ENCODE results near the gene VSTM5.

VSTM5 gene

GRCh38 chr11:93773045-93773477 is 77.4 kb downstream of the VSTM5 start:
- Histone ChIP-seq H3K9me3 (ENCODE audit: control insufficient read depth, insufficient read depth, low read length) (peaks cover 17% of the 10 kb centered on the region), H3K36me3 (ENCODE audit: control insufficient read depth, low read length) (no peaks in the 10 kb centered on the region), H3K27ac (ENCODE audit: low read depth, low read length) (no peak overlapping the region), H3K4me3 (ENCODE audit: low read length) (no peak overlapping the region), H3K4me2 (ENCODE audit: low read length) (no peak overlapping the region), H3K9me2 (replicated peaks; ENCODE audit: control insufficient read depth, low read length) (no peaks in the 10 kb centered on the region), H3K27me3 (ENCODE audit: control insufficient read depth, low read length) (no peaks in the 10 kb centered on the region), H3F3A (ENCODE audit: control insufficient read depth, insufficient read depth) (0 out of 2 replicates have a peak, but pooled peaks cover 2% of the 10 kb centered on the region), H4K20me1 (ENCODE audit: control insufficient read depth, insufficient read depth, low read depth, low read length) (no peaks in the 10 kb centered on the region), H3K79me2 (ENCODE audit: control insufficient read depth, low read length) (no peaks in the 10 kb centered on the region), H3K4me1 (ENCODE audit: control insufficient read depth, low read length) (peaks cover 20% of the 10 kb centered on the region)
- no peak for TF ChIP-seq EZH2phosphoT487 (IDR thresholded peaks at IDR 0.05; ENCODE audit: borderline replicate concordance, low read length)
- TF ChIP-seq CTCF (IDR thresholded peaks at IDR 0.05; ENCODE audit: low read depth, low read length, poor library complexity, severe bottlenecking) = no peak

DNA sequence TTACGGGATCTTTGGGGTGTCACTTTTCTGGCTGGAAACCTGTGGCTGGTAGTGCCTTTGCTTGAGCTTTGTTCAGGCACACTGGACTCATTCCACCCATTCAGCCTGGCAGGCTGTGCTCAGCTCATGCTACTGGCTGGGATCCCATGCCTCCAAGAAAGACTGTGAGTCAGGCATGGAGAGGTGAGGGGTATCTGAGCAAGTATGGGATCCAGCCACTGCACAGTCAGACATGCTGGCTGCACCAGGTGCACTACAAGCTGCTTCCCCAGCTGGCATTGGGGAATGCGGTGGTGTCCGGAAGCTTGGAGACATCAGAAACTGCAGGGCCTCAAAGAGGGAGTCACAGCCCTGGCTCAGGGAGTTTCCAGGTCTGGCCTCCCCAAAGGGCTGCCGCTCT is 78.3 kb downstream of the VSTM5 start:
- Histone ChIP-seq H3K4me2 (ENCODE audit: low read length) (no peak overlapping the region), H3K4me3 (ENCODE audit: low read length) (no peak overlapping the region), H3K79me2 (ENCODE audit: control insufficient read depth, low read length) (no peaks in the 10 kb centered on the region), H3K4me1 (ENCODE audit: control insufficient read depth, low read length) (peaks cover 20% of the 10 kb centered on the region), H3K9me3 (ENCODE audit: control insufficient read depth, insufficient read depth, low read length) (peaks cover 19% of the 10 kb centered on the region), H3K9me2 (replicated peaks; ENCODE audit: control insufficient read depth, low read length) (no peaks in the 10 kb centered on the region), H4K20me1 (ENCODE audit: control insufficient read depth, insufficient read depth, low read depth, low read length) (no peaks in the 10 kb centered on the region), H3F3A (ENCODE audit: control insufficient read depth, insufficient read depth) (0 out of 2 replicates have a peak, but pooled peaks cover 2% of the 10 kb centered on the region), H3K27me3 (ENCODE audit: control insufficient read depth, low read length) (no peaks in the 10 kb centered on the region), H3K27ac (ENCODE audit: low read depth, low read length) (no peak overlapping the region), H3K36me3 (ENCODE audit: control insufficient read depth, low read length) (no peaks in the 10 kb centered on the region)
- no peak for TF ChIP-seq CTCF (IDR thresholded peaks at IDR 0.05; ENCODE audit: low read depth, low read length, poor library complexity, severe bottlenecking)

DNA sequence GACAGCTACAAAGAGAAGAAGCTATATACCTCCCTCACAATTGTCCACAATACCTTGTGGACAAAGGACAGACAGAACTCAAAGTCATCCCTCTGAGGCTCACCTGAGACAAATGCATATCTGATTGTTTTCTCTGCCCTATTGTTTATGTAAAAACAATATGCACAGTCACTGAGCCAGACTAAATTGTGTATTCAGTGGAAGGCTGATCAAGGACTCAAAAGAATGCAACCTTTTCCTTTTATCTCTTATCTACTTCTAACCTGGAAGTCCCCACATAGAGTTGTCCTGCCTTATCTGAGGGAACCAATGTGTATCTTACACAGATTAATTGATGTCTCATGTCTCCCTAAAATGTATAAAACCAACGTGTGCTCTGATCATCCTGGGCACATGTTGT is 80.3 kb downstream of the VSTM5 start:
- Histone ChIP-seq H3K9me2 (replicated peaks; ENCODE audit: control insufficient read depth, low read length) (no peaks in the 10 kb centered on the region), H3K27me3 (ENCODE audit: control insufficient read depth, low read length) (no peaks in the 10 kb centered on the region), H3K9me3 (ENCODE audit: control insufficient read depth, insufficient read depth, low read length) (peaks cover 21% of the 10 kb centered on the region), H3F3A (ENCODE audit: control insufficient read depth, insufficient read depth) (no peaks in the 10 kb centered on the region), H3K79me2 (ENCODE audit: control insufficient read depth, low read length) (no peaks in the 10 kb centered on the region), H3K4me2 (ENCODE audit: low read length) (no peak overlapping the region), H3K4me1 (ENCODE audit: control insufficient read depth, low read length) (peaks cover 1% of the 10 kb centered on the region), H3K27ac (ENCODE audit: low read depth, low read length) (no peak overlapping the region), H4K20me1 (ENCODE audit: control insufficient read depth, insufficient read depth, low read depth, low read length) (no peaks in the 10 kb centered on the region), H3K36me3 (ENCODE audit: control insufficient read depth, low read length) (peaks cover 5% of the 10 kb centered on the region), H3K4me3 (ENCODE audit: low read length) (no peak overlapping the region)
- TF ChIP-seq CTCF (IDR thresholded peaks at IDR 0.05; ENCODE audit: low read depth, low read length, poor library complexity, severe bottlenecking) = no peak
- no peak for TF ChIP-seq EZH2phosphoT487 (IDR thresholded peaks at IDR 0.05; ENCODE audit: borderline replicate concordance, low read length)

All from DOHH2 (cell line).